Measurements from ENCODE around the gene PCNT.

The PCNT gene

DNA sequence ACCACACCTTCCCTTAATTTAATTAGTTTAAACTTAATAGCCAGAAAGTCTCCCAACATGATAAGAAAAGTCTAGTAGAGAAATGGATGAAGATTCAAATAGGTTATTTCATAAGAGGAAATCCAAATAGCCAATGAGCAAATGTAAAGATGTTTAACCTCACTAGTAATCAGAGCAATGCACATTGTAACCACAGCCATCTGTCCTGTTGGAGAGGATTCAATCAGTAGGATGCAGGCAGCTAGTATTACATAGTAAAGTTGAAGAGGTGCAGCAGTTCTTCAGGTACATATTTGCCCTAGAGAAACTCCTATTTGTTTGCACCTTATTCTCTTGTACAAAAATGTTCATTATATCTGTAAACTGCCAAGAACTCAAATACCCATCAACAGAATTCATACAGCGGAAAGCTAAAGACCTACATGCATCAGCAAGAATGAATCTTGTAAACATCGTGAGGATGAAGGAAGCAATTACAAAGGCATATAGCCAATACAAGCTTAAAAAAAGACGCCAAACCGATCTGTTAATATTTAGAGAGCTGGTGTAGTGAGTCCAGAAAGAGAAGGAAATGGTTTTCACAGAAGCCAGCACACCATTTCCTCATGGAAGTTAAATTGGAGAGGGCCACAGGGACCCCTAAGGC is 162.6 kb downstream of the PCNT start:
- DNase-seq: no peak

DNA sequence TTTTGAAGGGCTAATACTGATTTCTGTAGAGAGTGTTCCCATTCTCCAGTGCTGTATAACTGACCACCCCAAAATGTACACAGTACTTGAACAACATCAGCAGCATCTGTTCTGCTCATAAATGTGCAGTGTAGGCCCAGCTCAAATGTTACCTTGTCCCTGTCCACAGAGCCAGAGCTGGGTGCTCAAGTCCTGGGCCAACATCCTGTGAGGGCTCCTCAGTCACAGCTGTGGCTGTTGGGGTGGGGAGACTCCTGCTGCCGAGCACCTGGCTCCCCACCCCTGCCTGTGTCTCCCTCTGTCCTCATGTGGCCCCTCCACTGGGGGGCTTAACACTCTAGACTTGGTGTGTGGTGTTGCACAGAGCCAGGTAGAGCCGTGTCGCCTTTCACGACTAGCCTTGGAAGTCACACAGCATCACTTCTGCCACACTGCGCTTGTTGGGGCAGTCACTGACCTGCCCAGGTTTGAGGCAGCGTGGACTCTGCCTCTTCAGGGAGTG is 165.3 kb downstream of the PCNT start:
- no peak for DNase-seq

DNA sequence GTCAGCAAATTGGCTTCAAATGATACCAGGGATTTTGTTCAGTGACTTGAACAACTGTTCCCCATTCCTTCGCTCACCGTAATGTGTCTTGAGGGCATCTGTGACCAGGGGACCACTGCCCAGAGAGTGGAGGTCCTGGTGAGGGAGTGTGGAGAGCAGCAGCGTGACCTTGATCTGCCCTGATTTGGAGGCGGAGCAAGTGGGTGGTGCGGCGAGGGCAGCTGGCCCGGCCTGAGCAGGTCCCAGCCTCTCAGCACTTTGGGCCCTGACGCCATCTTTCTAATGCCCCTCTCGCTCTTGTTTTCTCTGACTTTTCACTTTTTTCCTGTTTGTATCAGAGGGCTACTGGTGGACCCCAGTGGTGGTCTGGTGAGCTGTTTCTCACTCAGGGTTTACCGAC is 165.8 kb downstream of the PCNT start:
- DNase-seq: no peak

DNA sequence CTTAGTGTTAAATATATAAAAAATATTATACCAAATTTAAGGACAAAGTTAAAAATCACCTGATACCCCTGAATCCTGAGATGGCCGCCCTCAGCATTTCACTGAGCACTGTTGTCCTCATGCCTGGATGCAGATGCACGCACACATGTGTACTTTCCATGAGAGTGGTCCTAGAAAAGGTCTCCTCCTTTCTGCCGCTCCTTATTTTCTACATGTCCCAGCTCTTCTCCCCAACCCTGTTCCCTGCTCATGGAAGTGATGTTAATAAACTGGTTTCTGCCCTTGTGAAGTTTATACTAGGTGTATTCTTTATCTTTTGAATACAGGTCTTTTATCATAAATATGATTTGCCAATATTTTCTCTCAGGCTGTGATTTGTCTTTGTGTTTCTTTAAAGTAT is 167.6 kb downstream of the PCNT start:
- no peak for DNase-seq

DNA sequence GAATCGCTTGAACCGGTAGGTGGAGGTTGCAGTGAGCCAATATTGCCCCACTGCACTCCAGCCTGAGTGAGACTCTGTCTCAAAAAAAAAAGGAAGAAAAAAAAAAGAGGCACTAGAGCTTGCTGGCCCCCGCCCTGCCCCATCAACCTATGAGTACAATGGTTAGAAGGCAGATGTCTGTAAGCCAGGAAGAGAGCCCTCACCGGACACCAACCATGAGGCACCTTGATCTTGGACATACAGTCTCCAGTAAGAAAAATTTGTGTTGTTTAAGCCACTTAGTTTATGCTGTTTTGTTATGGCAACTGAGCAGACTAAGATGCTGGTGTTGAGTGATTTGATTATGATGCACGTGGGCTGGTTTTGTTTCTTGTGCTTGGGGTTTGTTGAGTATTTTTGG is 168.9 kb downstream of the PCNT start:
- DNase-seq: no peak

DNA sequence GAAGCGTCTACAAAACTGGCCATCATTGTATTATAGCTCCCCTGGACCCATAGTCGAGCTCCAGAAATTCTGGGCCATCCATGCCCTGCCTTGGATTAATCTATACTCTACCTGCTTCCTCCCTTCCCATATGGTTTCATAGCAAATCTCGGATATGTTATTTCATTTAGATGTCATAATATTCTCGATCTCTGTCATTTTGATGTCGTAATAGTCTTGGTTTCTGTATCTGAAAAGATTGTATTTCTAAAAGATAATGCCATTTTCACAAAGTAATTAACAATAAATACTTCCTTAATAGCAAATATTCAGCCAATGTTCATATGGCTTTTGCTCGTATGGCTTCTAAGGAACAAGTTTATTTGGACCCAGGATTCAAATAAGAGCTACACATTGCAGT is 169.9 kb downstream of the PCNT start:
- no peak for DNase-seq
